Subcutaneous adipose tissue (tissue), 4 donors: ENCODE data around the gene MAP2K5. TPM values are rescaled to one million over a fixed set of nuclear protein-coding genes. Genes with fewer than 3 reads are reported as not detected.

Source experiments
- CTCF ChIP-seq: fragments of 450-650 bp; IDR thresholded peaks from one replicate; pipeline ENCODE4 v1.5.1; 2016; ENCODE audit warnings: low read depth, mild to moderate bottlenecking, control low read depth, antibody characterized with exemption, moderate library complexity
- total RNA-seq, 4 donors: library from RNA; depleted of rRNA; stranded (reverse); fragments of >200 nt; gene quantifications; one replicate each; pipeline ENCODE4 v1.1.0, GENCODE V29; 2016

The MAP2K5 gene
- total RNA-seq, 4 donors from 2014 or later: 20.7 to 23.4 (median 22.3) TPM

GRCh38 chr15:67723294-67724024 is 181.0 kb downstream of the MAP2K5 start:
- TF ChIP-seq CTCF: no peak

GRCh38 chr15:67724691-67725375 is 182.3 kb downstream of the MAP2K5 start:
- no peak for TF ChIP-seq CTCF

- TF ChIP-seq CTCF: no peak
Measured at GRCh38 chr15:67730135-67730534, 187.6 kb downstream of the MAP2K5 start.

- TF ChIP-seq CTCF: no peak
Measured at GRCh38 chr15:67731112-67731721, 188.7 kb downstream of the MAP2K5 start.

GRCh38 chr15:67732164-67732563 is 189.7 kb downstream of the MAP2K5 start:
- no peak for TF ChIP-seq CTCF

- no peak for TF ChIP-seq CTCF
Measured at GRCh38 chr15:67732671-67733374, 190.3 kb downstream of the MAP2K5 start.

- no peak for TF ChIP-seq CTCF
Measured at GRCh38 chr15:67735896-67736295, 193.4 kb downstream of the MAP2K5 start.
